ENCODE data around the gene KCNN2.

KCNN2 gene

DNA sequence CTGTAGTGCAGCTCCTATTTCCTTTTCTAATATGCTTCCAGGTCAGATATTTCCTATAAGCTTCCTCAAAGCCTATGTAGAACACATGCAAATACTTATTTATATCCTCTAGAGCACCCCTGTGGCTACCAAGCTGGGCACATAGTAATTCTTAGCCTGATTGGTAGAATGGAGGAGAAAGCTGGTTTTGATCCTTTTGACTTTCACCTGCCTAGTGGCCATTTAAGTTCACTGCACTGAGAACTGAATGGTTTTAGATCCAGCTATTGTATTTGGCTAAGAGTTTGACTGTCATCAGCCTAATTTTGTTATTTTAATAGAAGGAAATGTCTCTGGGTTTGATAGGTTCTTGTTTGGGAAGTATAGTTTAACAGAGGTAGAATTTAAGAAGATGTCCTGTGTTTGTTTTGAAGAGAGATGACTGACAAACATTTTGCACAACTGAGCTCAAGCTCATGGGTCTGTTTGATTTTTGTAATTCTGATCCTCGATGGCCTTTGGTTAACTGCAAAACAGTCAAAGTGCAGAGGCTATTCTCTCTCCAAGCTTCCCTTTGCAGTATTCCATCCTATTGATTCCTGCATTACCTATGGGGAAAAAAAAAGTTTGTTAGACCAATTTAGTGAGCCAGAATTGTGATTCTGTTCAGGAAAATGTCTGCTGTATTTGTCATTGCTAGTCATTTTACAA is 85.4 kb downstream of the KCNN2 start:
- Histone ChIP-seq H3K4me3 (ENCODE audit: low read depth, low read length) (no peak overlapping the region), H3K27me3 (ENCODE audit: insufficient read depth, low read length) (peaks cover 21% of the 10 kb centered on the region), H3K4me1 (ENCODE audit: control insufficient read depth, insufficient read depth, low read length, unreplicated experiment) (no peaks in the 10 kb centered on the region), H2AFZ (ENCODE audit: low read length, unreplicated experiment) (no peak overlapping the region), H3K27ac (ENCODE audit: low read depth, low read length) (no peak overlapping the region), H3K36me3 (ENCODE audit: insufficient read depth, low read length) (no peaks in the 10 kb centered on the region), H3K79me2 (ENCODE audit: control insufficient read depth, insufficient read depth, low read length, unreplicated experiment) (no peaks in the 10 kb centered on the region)

DNA sequence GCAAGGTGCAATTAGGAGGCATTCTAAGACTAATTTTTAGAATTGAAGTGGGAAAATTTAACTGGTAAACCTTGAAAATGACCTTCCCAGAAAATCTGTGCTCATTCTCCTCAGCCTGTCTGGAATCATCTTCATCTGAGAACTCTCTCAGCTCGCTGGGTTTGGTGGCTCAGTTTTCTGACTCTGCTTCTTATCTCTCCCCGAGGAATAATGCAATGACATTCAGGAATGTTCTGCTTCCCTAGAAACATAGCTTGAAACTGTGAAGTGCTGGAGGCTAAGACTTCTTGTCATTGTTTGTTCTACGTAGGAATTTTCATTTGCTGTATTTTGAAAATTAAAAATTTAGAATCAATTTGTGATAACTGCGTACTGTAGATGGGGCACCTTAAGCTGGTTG is 86.6 kb downstream of the KCNN2 start:
- Histone ChIP-seq H3K27ac (ENCODE audit: low read depth, low read length) (no peak overlapping the region), H3K4me1 (ENCODE audit: control insufficient read depth, insufficient read depth, low read length, unreplicated experiment) (no peaks in the 10 kb centered on the region), H3K4me3 (ENCODE audit: low read depth, low read length) (no peak overlapping the region), H3K79me2 (ENCODE audit: control insufficient read depth, insufficient read depth, low read length, unreplicated experiment) (no peaks in the 10 kb centered on the region), H2AFZ (ENCODE audit: low read length, unreplicated experiment) (no peak overlapping the region), H3K36me3 (ENCODE audit: insufficient read depth, low read length) (no peaks in the 10 kb centered on the region), H3K27me3 (ENCODE audit: insufficient read depth, low read length) (peaks cover 29% of the 10 kb centered on the region)

DNA sequence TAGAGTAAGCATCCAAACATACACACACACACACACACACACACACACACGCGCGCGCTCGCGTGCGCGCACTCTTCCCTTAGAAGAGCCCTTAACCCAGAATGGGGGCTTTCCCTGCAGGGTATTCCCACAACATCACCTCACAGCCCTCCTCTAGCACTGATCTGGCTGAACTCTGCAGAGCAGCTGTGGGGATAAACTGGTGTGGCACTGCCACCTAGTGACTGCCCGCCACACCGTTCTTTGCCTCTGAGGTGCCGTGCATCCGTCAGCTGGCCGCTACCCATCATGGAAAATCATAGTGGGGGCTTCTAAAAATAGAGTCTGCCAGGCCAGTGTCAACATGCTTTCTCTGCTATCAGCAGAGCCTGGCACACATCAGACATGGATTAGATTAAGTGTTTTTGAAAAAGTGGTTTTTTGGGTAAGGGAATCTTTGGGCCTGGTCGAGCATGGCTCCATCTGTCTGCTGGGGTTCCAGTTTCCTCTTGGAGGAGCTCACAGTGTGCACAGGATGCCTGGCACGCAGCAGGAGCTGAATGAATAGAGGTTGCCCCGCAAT is 88.1 kb downstream of the KCNN2 start:
- Histone ChIP-seq H3K27me3 (ENCODE audit: insufficient read depth, low read length) (peaks cover 35% of the 10 kb centered on the region), H3K36me3 (ENCODE audit: insufficient read depth, low read length) (no peaks in the 10 kb centered on the region), H3K4me1 (ENCODE audit: control insufficient read depth, insufficient read depth, low read length, unreplicated experiment) (no peaks in the 10 kb centered on the region), H3K27ac (ENCODE audit: low read depth, low read length) (no peak overlapping the region), H3K79me2 (ENCODE audit: control insufficient read depth, insufficient read depth, low read length, unreplicated experiment) (no peaks in the 10 kb centered on the region), H2AFZ (ENCODE audit: low read length, unreplicated experiment) (peak overlapping the region; percentile 4), H3K4me3 (ENCODE audit: low read depth, low read length) (no peak overlapping the region)

DNA sequence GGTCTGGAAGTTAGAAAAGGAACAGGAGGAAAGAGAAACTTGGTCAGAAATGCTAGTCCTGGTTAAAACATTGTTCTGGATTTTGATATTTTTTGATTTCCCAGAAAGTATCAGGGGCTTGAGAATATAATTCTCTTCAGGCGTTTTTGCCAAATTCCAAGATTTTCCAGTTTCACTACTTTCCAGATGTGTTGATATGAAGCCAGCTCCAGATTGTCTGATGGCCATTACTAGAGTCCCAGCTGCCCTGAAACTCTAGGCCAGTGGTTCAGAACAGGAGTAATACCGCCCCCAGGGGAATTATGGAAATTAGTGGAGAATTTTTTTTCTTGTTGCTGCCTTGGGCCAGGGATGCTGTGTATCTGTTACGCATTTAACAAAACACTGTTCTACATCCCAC is 88.6 kb downstream of the KCNN2 start:
- Histone ChIP-seq H3K27me3 (ENCODE audit: insufficient read depth, low read length) (peaks cover 38% of the 10 kb centered on the region), H3K79me2 (ENCODE audit: control insufficient read depth, insufficient read depth, low read length, unreplicated experiment) (no peaks in the 10 kb centered on the region), H3K4me1 (ENCODE audit: control insufficient read depth, insufficient read depth, low read length, unreplicated experiment) (no peaks in the 10 kb centered on the region), H3K27ac (ENCODE audit: low read depth, low read length) (no peak overlapping the region), H3K4me3 (ENCODE audit: low read depth, low read length) (no peak overlapping the region), H3K36me3 (ENCODE audit: insufficient read depth, low read length) (no peaks in the 10 kb centered on the region), H2AFZ (ENCODE audit: low read length, unreplicated experiment) (peak overlapping the region; percentile 4)

DNA sequence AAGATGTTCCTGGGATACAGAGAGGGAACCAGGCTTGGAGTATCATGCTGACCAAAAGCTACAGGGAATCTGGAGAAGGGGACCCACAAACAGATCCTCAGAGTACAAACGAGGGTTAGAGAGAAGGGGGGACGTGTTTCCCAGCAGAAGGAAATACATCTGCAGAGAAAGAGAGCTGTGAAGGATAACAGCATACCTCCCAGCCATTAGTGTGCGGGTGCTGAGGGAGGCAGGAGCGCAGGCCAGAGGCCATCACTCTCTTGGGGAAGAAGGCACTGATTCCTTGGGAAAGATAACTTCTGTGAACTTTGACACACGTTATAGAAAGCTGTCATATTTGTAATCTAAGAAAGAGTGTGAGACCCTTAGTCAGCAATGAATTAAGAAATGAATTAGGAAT is 96.9 kb downstream of the KCNN2 start:
- Histone ChIP-seq H3K4me1 (ENCODE audit: control insufficient read depth, insufficient read depth, low read length, unreplicated experiment) (no peaks in the 10 kb centered on the region), H3K79me2 (ENCODE audit: control insufficient read depth, insufficient read depth, low read length, unreplicated experiment) (no peaks in the 10 kb centered on the region), H3K27ac (ENCODE audit: low read depth, low read length) (no peak overlapping the region), H2AFZ (ENCODE audit: low read length, unreplicated experiment) (no peak overlapping the region), H3K4me3 (ENCODE audit: low read depth, low read length) (no peak overlapping the region), H3K36me3 (ENCODE audit: insufficient read depth, low read length) (no peaks in the 10 kb centered on the region), H3K27me3 (ENCODE audit: insufficient read depth, low read length) (peaks cover 8% of the 10 kb centered on the region; the same call in 1 of the 2 replicates)

DNA sequence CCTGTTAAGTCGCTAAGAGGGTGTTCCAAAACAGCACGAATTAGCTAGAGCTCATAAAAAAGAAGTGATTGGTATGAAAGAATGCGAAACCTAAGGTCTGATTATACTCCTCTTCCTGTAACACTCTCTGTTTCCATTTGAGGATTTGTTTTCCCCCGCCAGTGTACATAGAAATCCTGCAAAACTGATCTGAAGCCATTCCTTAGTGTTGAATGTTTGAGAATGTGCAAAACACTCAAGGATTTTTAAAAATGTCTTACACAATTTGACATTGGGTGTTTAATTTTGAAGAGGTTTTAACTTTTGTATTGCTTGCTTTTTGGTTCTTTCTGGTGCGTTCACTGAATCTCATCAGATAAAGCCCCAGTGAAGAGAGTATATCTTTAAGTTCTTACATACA is 105.3 kb downstream of the KCNN2 start:
- H3K4me1 ChIP-seq (ENCODE audit: control insufficient read depth, insufficient read depth, low read length, unreplicated experiment), result no peaks in the 10 kb centered on the region
- H3K36me3 ChIP-seq (ENCODE audit: insufficient read depth, low read length), result no peaks in the 10 kb centered on the region
- H2AFZ ChIP-seq (ENCODE audit: low read length, unreplicated experiment), result no peak overlapping the region
- H3K27me3 ChIP-seq (ENCODE audit: insufficient read depth, low read length), result no peaks in the 10 kb centered on the region
- H3K79me2 ChIP-seq (ENCODE audit: control insufficient read depth, insufficient read depth, low read length, unreplicated experiment), result no peaks in the 10 kb centered on the region
- H3K27ac ChIP-seq (ENCODE audit: low read depth, low read length), result no peak overlapping the region
- H3K4me3 ChIP-seq (ENCODE audit: low read depth, low read length), result no peak overlapping the region

DNA sequence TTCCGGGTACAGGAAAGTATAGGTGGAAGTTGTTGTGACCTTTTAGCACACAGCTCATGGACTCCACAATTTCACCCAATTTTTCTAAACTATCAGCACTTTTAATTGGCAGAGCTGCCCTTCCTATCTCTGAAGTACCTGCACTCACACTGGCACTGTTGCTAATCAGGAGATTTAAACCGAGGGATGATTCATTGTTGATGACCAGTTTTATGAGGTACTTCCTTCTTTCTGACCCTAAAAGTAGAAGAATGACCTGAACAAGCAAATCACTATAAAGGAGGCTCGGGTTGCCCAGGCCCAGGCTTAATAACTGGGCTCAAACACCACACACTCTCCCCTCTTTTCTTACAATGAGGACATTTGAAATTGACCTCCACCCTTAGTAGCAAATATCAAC is 105.9 kb downstream of the KCNN2 start:
- no peaks in the 10 kb centered on the region for H3K79me2 ChIP-seq (ENCODE audit: control insufficient read depth, insufficient read depth, low read length, unreplicated experiment)
- H3K36me3 ChIP-seq (ENCODE audit: insufficient read depth, low read length), result no peaks in the 10 kb centered on the region
- H3K27me3 ChIP-seq (ENCODE audit: insufficient read depth, low read length), result no peaks in the 10 kb centered on the region
- no peak overlapping the region for H3K4me3 ChIP-seq (ENCODE audit: low read depth, low read length)
- H3K27ac ChIP-seq (ENCODE audit: low read depth, low read length), result no peak overlapping the region
- no peak overlapping the region for H2AFZ ChIP-seq (ENCODE audit: low read length, unreplicated experiment)
- H3K4me1 ChIP-seq (ENCODE audit: control insufficient read depth, insufficient read depth, low read length, unreplicated experiment), result no peaks in the 10 kb centered on the region

DNA sequence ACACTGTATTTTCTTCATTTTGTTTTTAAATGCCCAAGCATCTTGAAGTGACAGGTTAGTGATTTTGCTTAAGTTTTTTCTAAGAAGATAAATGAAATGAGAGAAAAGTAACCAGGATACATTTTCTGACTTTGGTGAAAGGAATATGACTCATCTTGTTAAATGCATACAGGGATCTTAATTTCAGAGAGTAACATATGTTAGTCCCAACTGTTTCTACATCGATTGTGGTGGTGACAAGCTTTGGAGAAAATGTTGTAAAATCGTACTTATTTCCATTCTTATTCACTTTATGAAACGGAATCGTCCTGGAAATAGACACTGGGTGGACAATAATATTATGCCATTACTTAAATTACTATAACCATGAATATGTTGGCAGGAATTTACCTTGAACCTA is 107.5 kb downstream of the KCNN2 start:
- Histone ChIP-seq H2AFZ (ENCODE audit: low read length, unreplicated experiment) (no peak overlapping the region), H3K36me3 (ENCODE audit: insufficient read depth, low read length) (no peaks in the 10 kb centered on the region), H3K79me2 (ENCODE audit: control insufficient read depth, insufficient read depth, low read length, unreplicated experiment) (no peaks in the 10 kb centered on the region), H3K27me3 (ENCODE audit: insufficient read depth, low read length) (no peaks in the 10 kb centered on the region), H3K27ac (ENCODE audit: low read depth, low read length) (no peak overlapping the region), H3K4me1 (ENCODE audit: control insufficient read depth, insufficient read depth, low read length, unreplicated experiment) (no peaks in the 10 kb centered on the region), H3K4me3 (ENCODE audit: low read depth, low read length) (no peak overlapping the region)

DNA sequence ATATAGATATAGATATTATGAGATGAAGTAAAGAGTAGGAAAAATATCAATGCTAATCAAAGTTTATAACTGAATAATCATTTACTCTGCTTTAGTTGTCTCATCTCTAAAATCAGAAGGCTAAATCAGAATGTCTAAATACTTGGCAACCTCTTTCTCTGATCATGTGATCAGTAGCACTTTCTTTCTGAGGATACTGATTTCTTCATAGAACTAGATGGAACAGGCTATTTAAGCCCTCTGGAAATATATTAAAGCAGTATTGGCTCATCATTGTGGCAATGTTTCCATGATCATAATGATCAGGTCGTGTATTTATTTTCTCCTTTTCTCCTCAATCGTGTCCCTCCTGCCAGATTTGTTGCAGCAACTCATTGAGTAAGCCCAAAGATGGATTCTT is 109.7 kb downstream of the KCNN2 start:
- no peaks in the 10 kb centered on the region for H3K27me3 ChIP-seq (ENCODE audit: insufficient read depth, low read length)
- no peak overlapping the region for H3K4me3 ChIP-seq (ENCODE audit: low read depth, low read length)
- no peaks in the 10 kb centered on the region for H3K36me3 ChIP-seq (ENCODE audit: insufficient read depth, low read length)
- H3K79me2 ChIP-seq (ENCODE audit: control insufficient read depth, insufficient read depth, low read length, unreplicated experiment), result no peaks in the 10 kb centered on the region
- H3K4me1 ChIP-seq (ENCODE audit: control insufficient read depth, insufficient read depth, low read length, unreplicated experiment), result no peaks in the 10 kb centered on the region
- no peak overlapping the region for H3K27ac ChIP-seq (ENCODE audit: low read depth, low read length)
- H2AFZ ChIP-seq (ENCODE audit: low read length, unreplicated experiment), result no peak overlapping the region

DNA sequence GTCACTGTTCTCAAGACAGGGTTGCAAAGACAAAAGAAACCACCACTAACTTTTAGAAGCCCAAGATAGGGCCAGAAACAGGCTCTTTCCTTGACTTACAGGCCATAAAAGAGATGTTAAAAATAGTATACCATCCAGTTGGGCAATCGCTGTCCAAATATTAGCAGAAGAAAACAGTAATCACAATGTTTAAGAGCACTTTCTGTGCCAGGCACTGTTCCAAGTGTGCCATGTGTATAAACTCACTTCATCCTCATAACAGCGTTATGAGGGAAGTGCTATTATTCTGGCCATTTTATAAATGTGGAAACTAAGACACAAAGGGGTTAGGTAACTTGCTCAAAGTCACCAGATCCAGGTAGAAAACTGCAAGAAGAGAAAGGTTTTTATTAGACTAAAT is 111.7 kb downstream of the KCNN2 start:
- Histone ChIP-seq H3K79me2 (ENCODE audit: control insufficient read depth, insufficient read depth, low read length, unreplicated experiment) (no peaks in the 10 kb centered on the region), H3K4me1 (ENCODE audit: control insufficient read depth, insufficient read depth, low read length, unreplicated experiment) (no peaks in the 10 kb centered on the region), H3K27me3 (ENCODE audit: insufficient read depth, low read length) (no peaks in the 10 kb centered on the region), H2AFZ (ENCODE audit: low read length, unreplicated experiment) (no peak overlapping the region), H3K36me3 (ENCODE audit: insufficient read depth, low read length) (no peaks in the 10 kb centered on the region), H3K4me3 (ENCODE audit: low read depth, low read length) (no peak overlapping the region), H3K27ac (ENCODE audit: low read depth, low read length) (no peak overlapping the region)

DNA sequence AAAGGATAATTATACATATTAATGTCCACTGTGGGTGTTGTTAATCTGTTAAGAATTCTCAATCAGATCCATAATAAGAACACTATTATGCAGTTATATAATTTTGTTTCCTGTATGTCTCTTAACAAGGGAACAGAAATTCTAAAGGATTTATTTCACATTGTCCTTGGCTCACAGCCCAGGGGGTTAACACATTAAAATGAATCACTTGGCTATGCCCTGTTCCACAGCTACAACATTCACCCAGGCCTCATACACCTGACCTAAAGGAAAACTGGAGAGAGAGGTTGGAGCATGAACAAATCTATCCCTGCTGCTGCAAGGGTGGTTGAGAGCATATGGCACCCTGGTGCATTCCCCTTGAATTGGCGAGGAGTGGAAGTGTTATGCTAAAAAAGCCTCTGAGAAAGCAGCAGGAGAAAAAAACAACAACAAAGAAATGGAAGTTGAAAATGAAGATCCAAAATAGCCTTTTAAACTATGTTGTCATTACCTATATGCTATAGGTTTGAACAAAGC is 116.0 kb downstream of the KCNN2 start:
- Histone ChIP-seq H3K4me1 (ENCODE audit: control insufficient read depth, insufficient read depth, low read length, unreplicated experiment) (no peaks in the 10 kb centered on the region), H3K4me3 (ENCODE audit: low read depth, low read length) (no peak overlapping the region), H3K79me2 (ENCODE audit: control insufficient read depth, insufficient read depth, low read length, unreplicated experiment) (no peaks in the 10 kb centered on the region), H3K27ac (ENCODE audit: low read depth, low read length) (no peak overlapping the region), H3K27me3 (ENCODE audit: insufficient read depth, low read length) (no peaks in the 10 kb centered on the region), H2AFZ (ENCODE audit: low read length, unreplicated experiment) (no peak overlapping the region), H3K36me3 (ENCODE audit: insufficient read depth, low read length) (no peaks in the 10 kb centered on the region)

Measured in ACC112 (cell line).